ENCODE results near the gene CEP72.
"Not testable (repeated sequence)": the region's sequence is repeated elsewhere in the genome, so short reads cannot be mapped to it uniquely, and the experiment has no call there.

Gene CEP72

GRCh38 chr5:627840-628239, 15.7 kb downstream of the CEP72 start:
- H3K9me3 ChIP-seq (ENCODE audit: control insufficient read depth, insufficient read depth, low read depth, low read length) = no peaks in the 10 kb centered on the region
- no peak overlapping the region for H3K9ac ChIP-seq (ENCODE audit: low read length)
- no peaks in the 10 kb centered on the region for H3K4me1 ChIP-seq (ENCODE audit: control insufficient read depth, insufficient read depth, low read length)
- no peak overlapping the region for H3K27ac ChIP-seq (ENCODE audit: low read depth, low read length)
- peaks cover 63% of the 10 kb centered on the region for H3K36me3 ChIP-seq (ENCODE audit: control insufficient read depth, insufficient read depth, low read length)
- no peaks in the 10 kb centered on the region for H3K27me3 ChIP-seq (ENCODE audit: control insufficient read depth, insufficient read depth, low read length)
- H3K4me3 ChIP-seq (ENCODE audit: low read depth, low read length) = no peak overlapping the region

- H3K27ac ChIP-seq (ENCODE audit: low read depth, low read length); H3K9me3 ChIP-seq (ENCODE audit: control insufficient read depth, insufficient read depth, low read depth, low read length); H3K27me3 ChIP-seq (ENCODE audit: control insufficient read depth, insufficient read depth, low read length); H3K4me3 ChIP-seq (ENCODE audit: low read depth, low read length); H3K9ac ChIP-seq (ENCODE audit: low read length); H3K4me1 ChIP-seq (ENCODE audit: control insufficient read depth, insufficient read depth, low read length): not testable (repeated sequence)
- peaks cover 58% of the 10 kb centered on the region for H3K36me3 ChIP-seq (ENCODE audit: control insufficient read depth, insufficient read depth, low read length)
These were observed 16.4 kb downstream of the CEP72 start for GRCh38 chr5:628351-629205.

- no peaks in the 10 kb centered on the region for H3K27me3 ChIP-seq (ENCODE audit: control insufficient read depth, insufficient read depth, low read length)
- no peak overlapping the region for H3K9ac ChIP-seq (ENCODE audit: low read length)
- H3K27ac ChIP-seq (ENCODE audit: low read depth, low read length) = no peak overlapping the region
- peaks cover 56% of the 10 kb centered on the region for H3K36me3 ChIP-seq (ENCODE audit: control insufficient read depth, insufficient read depth, low read length)
- H3K4me1 ChIP-seq (ENCODE audit: control insufficient read depth, insufficient read depth, low read length) = no peaks in the 10 kb centered on the region
- H3K4me3 ChIP-seq (ENCODE audit: low read depth, low read length) = no peak overlapping the region
- H3K9me3 ChIP-seq (ENCODE audit: control insufficient read depth, insufficient read depth, low read depth, low read length) = no peaks in the 10 kb centered on the region
These were observed 21.4 kb downstream of the CEP72 start for GRCh38 chr5:633501-633955.

GRCh38 chr5:634191-634590, 22.1 kb downstream of the CEP72 start:
- Histone ChIP-seq H3K4me3 (ENCODE audit: low read depth, low read length) (no peak overlapping the region), H3K9me3 (ENCODE audit: control insufficient read depth, insufficient read depth, low read depth, low read length) (no peaks in the 10 kb centered on the region), H3K4me1 (ENCODE audit: control insufficient read depth, insufficient read depth, low read length) (no peaks in the 10 kb centered on the region), H3K9ac (ENCODE audit: low read length) (no peak overlapping the region), H3K27ac (ENCODE audit: low read depth, low read length) (no peak overlapping the region), H3K36me3 (ENCODE audit: control insufficient read depth, insufficient read depth, low read length) (peaks cover 56% of the 10 kb centered on the region), H3K27me3 (ENCODE audit: control insufficient read depth, insufficient read depth, low read length) (no peaks in the 10 kb centered on the region)

GRCh38 chr5:635306-636055, 23.3 kb downstream of the CEP72 start:
- Histone ChIP-seq H3K36me3 (ENCODE audit: control insufficient read depth, insufficient read depth, low read length) (peaks cover 69% of the 10 kb centered on the region), H3K27me3 (ENCODE audit: control insufficient read depth, insufficient read depth, low read length) (no peaks in the 10 kb centered on the region), H3K9me3 (ENCODE audit: control insufficient read depth, insufficient read depth, low read depth, low read length) (no peaks in the 10 kb centered on the region), H3K9ac (ENCODE audit: low read length) (no peak overlapping the region), H3K4me1 (ENCODE audit: control insufficient read depth, insufficient read depth, low read length) (no peaks in the 10 kb centered on the region), H3K4me3 (ENCODE audit: low read depth, low read length) (no peak overlapping the region), H3K27ac (ENCODE audit: low read depth, low read length) (no peak overlapping the region)

- Histone ChIP-seq H3K36me3 (ENCODE audit: control insufficient read depth, insufficient read depth, low read length) (peaks cover 82% of the 10 kb centered on the region), H3K9me3 (ENCODE audit: control insufficient read depth, insufficient read depth, low read depth, low read length) (no peaks in the 10 kb centered on the region), H3K9ac (ENCODE audit: low read length) (no peak overlapping the region), H3K27me3 (ENCODE audit: control insufficient read depth, insufficient read depth, low read length) (no peaks in the 10 kb centered on the region), H3K27ac (ENCODE audit: low read depth, low read length) (no peak overlapping the region), H3K4me1 (ENCODE audit: control insufficient read depth, insufficient read depth, low read length) (no peaks in the 10 kb centered on the region), H3K4me3 (ENCODE audit: low read depth, low read length) (no peak overlapping the region)
These were observed 24.8 kb downstream of the CEP72 start for GRCh38 chr5:636951-637350.

GRCh38 chr5:637581-638450, 25.7 kb downstream of the CEP72 start:
- no peaks in the 10 kb centered on the region for H3K9me3 ChIP-seq (ENCODE audit: control insufficient read depth, insufficient read depth, low read depth, low read length)
- H3K27me3 ChIP-seq (ENCODE audit: control insufficient read depth, insufficient read depth, low read length) = no peaks in the 10 kb centered on the region
- H3K9ac ChIP-seq (ENCODE audit: low read length) = no peak overlapping the region
- H3K4me3 ChIP-seq (ENCODE audit: low read depth, low read length) = no peak overlapping the region
- H3K4me1 ChIP-seq (ENCODE audit: control insufficient read depth, insufficient read depth, low read length) = no peaks in the 10 kb centered on the region
- H3K36me3 ChIP-seq (ENCODE audit: control insufficient read depth, insufficient read depth, low read length) = peaks cover 89% of the 10 kb centered on the region
- H3K27ac ChIP-seq (ENCODE audit: low read depth, low read length) = no peak overlapping the region

- peaks cover 94% of the 10 kb centered on the region for H3K36me3 ChIP-seq (ENCODE audit: control insufficient read depth, insufficient read depth, low read length)
These were observed 26.5 kb downstream of the CEP72 start for GRCh38 chr5:638501-639252.

GRCh38 chr5:639253-639530, 27.1 kb downstream of the CEP72 start:
- H3K9ac ChIP-seq (ENCODE audit: low read length) = no peak overlapping the region
- H3K36me3 ChIP-seq (ENCODE audit: control insufficient read depth, insufficient read depth, low read length) = peaks cover 94% of the 10 kb centered on the region
- no peak overlapping the region for H3K4me3 ChIP-seq (ENCODE audit: low read depth, low read length)
- no peaks in the 10 kb centered on the region for H3K9me3 ChIP-seq (ENCODE audit: control insufficient read depth, insufficient read depth, low read depth, low read length)
- no peaks in the 10 kb centered on the region for H3K4me1 ChIP-seq (ENCODE audit: control insufficient read depth, insufficient read depth, low read length)
- no peak overlapping the region for H3K27ac ChIP-seq (ENCODE audit: low read depth, low read length)
- no peaks in the 10 kb centered on the region for H3K27me3 ChIP-seq (ENCODE audit: control insufficient read depth, insufficient read depth, low read length)

More at GRCh38 chr5:638501-639252, 26.5 kb downstream of the CEP72 start:
- no peak overlapping the region for H3K27ac ChIP-seq (ENCODE audit: low read depth, low read length)
- H3K9ac ChIP-seq (ENCODE audit: low read length) = no peak overlapping the region
- H3K4me1 ChIP-seq (ENCODE audit: control insufficient read depth, insufficient read depth, low read length) = no peaks in the 10 kb centered on the region
- H3K9me3 ChIP-seq (ENCODE audit: control insufficient read depth, insufficient read depth, low read depth, low read length) = no peaks in the 10 kb centered on the region
- H3K4me3 ChIP-seq (ENCODE audit: low read depth, low read length) = no peak overlapping the region
- H3K27me3 ChIP-seq (ENCODE audit: control insufficient read depth, insufficient read depth, low read length) = no peaks in the 10 kb centered on the region

- Histone ChIP-seq H3K27me3 (ENCODE audit: control insufficient read depth, insufficient read depth, low read length) (no peaks in the 10 kb centered on the region), H3K4me3 (ENCODE audit: low read depth, low read length) (no peak overlapping the region), H3K27ac (ENCODE audit: low read depth, low read length) (no peak overlapping the region), H3K9ac (ENCODE audit: low read length) (no peak overlapping the region), H3K4me1 (ENCODE audit: control insufficient read depth, insufficient read depth, low read length) (no peaks in the 10 kb centered on the region), H3K36me3 (ENCODE audit: control insufficient read depth, insufficient read depth, low read length) (peaks cover 94% of the 10 kb centered on the region), H3K9me3 (ENCODE audit: control insufficient read depth, insufficient read depth, low read depth, low read length) (no peaks in the 10 kb centered on the region)
These were observed 27.6 kb downstream of the CEP72 start for GRCh38 chr5:639584-640213.

All from HUES6 (cell line).